Esophagus (tissue), 2 donors: ENCODE results near the gene ALG1. TPM values are rescaled to one million over a fixed set of nuclear protein-coding genes. Genes with fewer than 3 reads are reported as not detected.
"Not testable (repeated sequence)": the region's sequence is repeated elsewhere in the genome, so short reads cannot be mapped to it uniquely, and the experiment has no call there.

Source experiments
- H3K27ac ChIP-seq, 2 donors: one replicate each; pipeline ENCODE4 v1.5.1; 2013; ENCODE audit warnings: low read depth in 2 of 2, mild to moderate bottlenecking in 2 of 2, inconsistent platforms in 1 of 2, low read length in 1 of 2, moderate library complexity in 1 of 2
- H3K27me3 ChIP-seq, 2 donors: one replicate each; pipeline ENCODE4 v1.6.1; 2013; ENCODE audit warnings: low read length in 2 of 2, control low read depth in 1 of 2, mild to moderate bottlenecking in 1 of 2; ENCODE audit not compliant: insufficient read depth in 2 of 2, control insufficient read depth in 1 of 2
- H3K36me3 ChIP-seq, 2 donors: one replicate each; pipeline ENCODE4 v1.6.1; 2013; ENCODE audit warnings: low read length in 1 of 2; ENCODE audit not compliant: control insufficient read depth in 2 of 2, insufficient read depth in 2 of 2
- H3K4me1 ChIP-seq, 2 donors: one replicate each; pipeline ENCODE4 v1.6.1; 2013; ENCODE audit warnings: low read length in 1 of 2; ENCODE audit not compliant: control insufficient read depth in 2 of 2, insufficient read depth in 2 of 2
- H3K4me3 ChIP-seq, 2 donors: one replicate each; pipeline ENCODE4 v1.5.1; 2013; ENCODE audit warnings: low read length in 2 of 2, mild to moderate bottlenecking in 2 of 2, low read depth in 1 of 2, moderate library complexity in 1 of 2
- H3K9me3 ChIP-seq, 2 donors: one replicate each; pipeline ENCODE4 v1.6.1; 2013; ENCODE audit warnings: mild to moderate bottlenecking in 2 of 2, low read depth in 1 of 2, low read length in 1 of 2, moderate library complexity in 1 of 2; ENCODE audit not compliant: control insufficient read depth in 2 of 2, insufficient read depth in 1 of 2
- WGBS, 2 donors: extraction: QIAGEN DNeasy Blood & Tissue Kit; methylation state at CpG; one replicate each; pipeline ENCODE4 v1.1.7; 2013; 5-methylcytosine and 5-hydroxymethylcytosine counted together
- polyA plus RNA-seq, 2 donors: library from polyadenylated mRNA; stranded (reverse); fragments of 200-250 nt; gene quantifications; one replicate each; pipeline ENCODE4 v1.2.3, GENCODE V29; 2013
- donor health status: healthy with polysubstance abuse.
- donor health status: Bipolar disorder and iron deficiency.

ALG1 gene
- polyA plus RNA-seq, 2 donors, result 7.6 to 12.5 TPM

GRCh38 chr16:5084099-5084731 lies 12.6 kb downstream of the ALG1 start:
- H3K27me3 ChIP-seq, H3K9me3 ChIP-seq, H3K4me1 ChIP-seq, H3K27ac ChIP-seq, H3K36me3 ChIP-seq, H3K4me3 ChIP-seq: not testable (repeated sequence)
- 81 to 83% methylated on average over 11 of the region's 11 CpGs for WGBS, 2 donors

GRCh38 chr16:5084802-5085201 lies 13.2 kb downstream of the ALG1 start:
- H3K4me3 ChIP-seq, H3K27me3 ChIP-seq, H3K36me3 ChIP-seq, H3K9me3 ChIP-seq, H3K4me1 ChIP-seq, H3K27ac ChIP-seq: not testable (repeated sequence)
- WGBS, 2 donors, result 66 to 70% methylated on average over 10 of the region's 10 CpGs

GRCh38 chr16:5085716-5086115 lies 14.1 kb downstream of the ALG1 start:
- not testable (repeated sequence) for H3K4me1 ChIP-seq, H3K4me3 ChIP-seq, H3K9me3 ChIP-seq, H3K27me3 ChIP-seq, H3K27ac ChIP-seq
- WGBS, 2 donors, result 81 to 92% methylated on average over 11 of the region's 11 CpGs
- H3K36me3 ChIP-seq, result peaks cover 0 to 12% of the 10 kb centered on the region in 2 donors

GRCh38 chr16:5088086-5088790 lies 16.6 kb downstream of the ALG1 start:
- 89 to 91% methylated on average over 18 of the region's 18 CpGs for WGBS, 2 donors
- peaks cover 0 to 12% of the 10 kb centered on the region in 2 donors for H3K36me3 ChIP-seq
- not testable (repeated sequence) for H3K27ac ChIP-seq, H3K27me3 ChIP-seq, H3K9me3 ChIP-seq, H3K4me1 ChIP-seq, H3K4me3 ChIP-seq

DNA sequence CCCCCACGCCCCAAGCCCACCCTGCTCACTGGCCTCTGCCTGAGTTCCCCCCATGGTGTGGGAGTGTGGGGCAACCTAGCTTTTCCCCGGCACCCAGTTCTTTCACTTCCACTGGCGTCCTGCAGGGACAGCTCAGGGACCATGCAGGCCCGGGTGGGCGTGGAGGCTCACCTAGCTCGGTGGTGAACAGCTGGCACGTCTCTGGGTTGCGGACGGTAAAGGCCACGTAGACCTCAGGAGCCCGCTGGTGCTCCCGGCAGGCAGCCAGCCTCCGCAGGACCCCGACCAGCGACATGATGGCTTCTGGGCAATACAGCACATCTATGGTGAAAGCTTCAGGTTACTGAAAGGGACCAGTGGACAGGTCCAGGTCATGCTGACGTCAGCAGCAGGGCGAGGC lies 17.3 kb downstream of the ALG1 start:
- H3K4me1 ChIP-seq, H3K9me3 ChIP-seq, H3K27me3 ChIP-seq, H3K27ac ChIP-seq, H3K4me3 ChIP-seq: not testable (repeated sequence)
- WGBS, 2 donors, result 86 to 89% methylated on average over 17 of the region's 17 CpGs
- H3K36me3 ChIP-seq, result peaks cover 0 to 12% of the 10 kb centered on the region in 2 donors

DNA sequence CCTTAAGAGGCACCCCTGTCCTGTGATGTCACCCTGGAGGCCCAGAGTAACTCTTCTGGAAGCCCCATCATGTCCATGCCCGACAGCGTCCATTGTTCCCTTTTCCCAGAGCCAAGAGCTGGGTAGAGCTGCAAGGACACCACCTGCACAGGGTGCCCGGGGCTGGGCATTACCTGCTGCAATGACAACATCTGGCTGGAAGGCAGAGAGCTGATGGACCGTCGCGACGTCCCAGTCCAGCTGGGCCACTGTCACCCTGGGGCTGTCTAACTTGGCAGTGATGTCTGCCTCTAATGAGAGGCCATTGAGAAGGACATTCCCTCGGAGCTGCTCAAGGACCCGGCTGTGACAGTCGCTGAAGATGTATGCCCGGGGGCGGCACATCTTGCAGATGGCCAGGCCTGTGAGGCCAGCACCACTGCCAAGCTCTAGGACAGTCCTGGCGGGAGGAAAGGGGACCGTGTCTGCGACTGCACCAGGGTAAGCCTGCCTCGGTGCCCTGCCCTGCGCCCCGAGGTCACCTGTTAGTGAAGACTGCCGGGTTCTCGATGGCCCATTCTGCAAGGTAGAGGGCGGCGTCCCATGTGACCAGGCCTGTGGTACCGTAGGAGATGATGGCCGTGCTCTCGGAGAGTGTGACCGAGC lies 18.4 kb downstream of the ALG1 start:
- peaks cover 0 to 12% of the 10 kb centered on the region in 2 donors for H3K36me3 ChIP-seq
- 86 to 89% methylated on average over 26 of the region's 26 CpGs for WGBS, 2 donors

DNA sequence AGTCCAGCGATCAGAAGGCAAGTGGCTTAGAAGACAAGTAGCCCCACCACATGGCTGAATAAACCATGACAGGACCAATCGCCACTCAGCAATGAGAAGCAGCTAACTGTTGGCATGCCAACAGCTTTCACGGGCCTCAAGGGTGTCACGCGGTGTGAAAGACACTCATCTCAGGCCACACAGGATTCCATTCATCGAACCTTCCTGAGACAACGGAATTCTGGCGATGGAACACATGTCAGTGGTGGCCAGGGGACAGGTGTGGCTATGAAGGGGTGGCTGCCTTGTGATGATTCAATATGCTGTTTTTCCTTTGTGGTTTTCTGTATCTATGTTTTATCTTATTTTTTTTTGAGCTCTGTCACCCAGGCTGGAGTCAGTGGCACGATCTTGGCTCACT lies 18.9 kb downstream of the ALG1 start:
- not testable (repeated sequence) for H3K27me3 ChIP-seq, H3K9me3 ChIP-seq, H3K4me1 ChIP-seq, H3K4me3 ChIP-seq, H3K27ac ChIP-seq
- 91 to 93% methylated on average over 9 of the region's 9 CpGs for WGBS, 2 donors
- H3K36me3 ChIP-seq, result peaks cover 0 to 10% of the 10 kb centered on the region in 2 donors

More for the DNA sequence above, 18.4 kb downstream of the ALG1 start:
- not testable (repeated sequence) for H3K27me3 ChIP-seq, H3K9me3 ChIP-seq, H3K4me1 ChIP-seq, H3K4me3 ChIP-seq, H3K27ac ChIP-seq

DNA sequence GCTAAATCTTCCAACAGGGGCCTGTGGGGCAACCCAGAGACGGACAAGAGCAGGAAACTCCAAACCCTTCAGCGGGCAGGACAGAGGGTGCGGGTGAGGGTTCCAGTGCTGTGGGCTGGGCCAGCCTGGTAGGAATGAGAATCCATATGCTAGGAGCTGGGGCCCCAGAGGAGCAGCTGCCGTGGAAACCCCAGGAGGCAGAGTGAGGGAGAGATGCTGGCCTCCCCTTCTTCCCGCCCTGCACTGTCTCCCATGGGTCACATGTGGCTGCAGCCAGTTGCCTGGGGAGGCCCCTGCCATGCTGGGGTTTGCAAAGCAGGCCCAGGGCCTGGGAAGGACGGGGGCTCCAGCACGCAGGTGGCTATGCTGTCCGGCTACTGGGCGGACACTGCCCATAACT lies 21.4 kb downstream of the ALG1 start:
- H3K36me3 ChIP-seq, H3K4me1 ChIP-seq, H3K9me3 ChIP-seq, H3K27ac ChIP-seq, H3K4me3 ChIP-seq, H3K27me3 ChIP-seq: not testable (repeated sequence)
- WGBS, 2 donors, result 94 to 95% methylated on average over 7 to 9 of the region's 9 CpGs

DNA sequence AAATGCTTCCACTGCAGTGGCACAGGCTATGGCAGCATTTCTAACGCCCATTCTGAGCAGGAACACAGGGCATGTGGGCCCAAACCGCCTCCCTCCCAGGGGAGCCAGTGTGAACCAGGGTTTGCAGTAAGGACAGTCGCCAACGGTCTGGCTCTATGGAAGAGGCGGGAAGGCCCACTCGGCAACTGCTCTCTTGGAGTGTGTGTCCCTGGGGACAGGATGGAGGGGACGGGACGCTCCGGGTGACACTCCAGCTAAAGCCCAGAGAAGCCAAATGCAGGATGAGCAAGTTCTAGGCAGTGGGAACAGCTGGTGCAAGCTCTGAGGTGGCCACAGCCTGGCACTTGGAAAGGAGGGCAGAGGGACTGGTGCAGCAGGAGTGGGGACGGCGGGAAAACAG lies 22.1 kb downstream of the ALG1 start:
- not testable (repeated sequence) for H3K27ac ChIP-seq, H3K4me1 ChIP-seq, H3K4me3 ChIP-seq, H3K27me3 ChIP-seq, H3K9me3 ChIP-seq, H3K36me3 ChIP-seq
- WGBS, 2 donors, result 76 to 80% methylated on average over 11 of the region's 11 CpGs
